Natural killer cell treated with Interleukin-12 subunit alpha and Interleukin-12 subunit beta and Interleukin-15 and Interleukin-18, amount 100 ng/mL, for 72 hours (primary cell): Measurements from ENCODE around the gene TTC7B. TPM values are rescaled to one million over a fixed set of nuclear protein-coding genes. Genes with fewer than 3 reads are reported as not detected.

Source experiments
- ATAC-seq, 2 donors: fragments of 150-1000 bp; cut with Tn5 transposase in 1 of 2; sonication (Bioruptor Pico), chemical (Tn5 transposase) in 1 of 2; 2 replicates each; pipeline ENCODE4 v1.10.0; 2021
- DNase-seq: peaks from one replicate; pipeline ENCODE4 v3.0.0; 2022; ENCODE audit warnings: low spot score
- H3K27ac Mint-ChIP-seq, 2 donors: 1 replicate in 1 of 2; 2 replicates in 1 of 2; pipeline ENCODE4 v1.8.0; 2022; ENCODE audit warnings: mixed read lengths in 2 of 2, mild to moderate bottlenecking in 1 of 2, moderate library complexity in 1 of 2
- H3K27me3 Mint-ChIP-seq, 2 donors: 1 replicate in 1 of 2; 2 replicates in 1 of 2; pipeline ENCODE4 v1.8.0; 2022; ENCODE audit warnings: mixed read lengths in 2 of 2
- H3K36me3 Mint-ChIP-seq: one replicate; pipeline ENCODE4 v1.8.0; 2022; ENCODE audit warnings: mixed read lengths
- H3K4me1 Mint-ChIP-seq, 2 donors: 1 replicate in 1 of 2; 2 replicates in 1 of 2; pipeline ENCODE4 v1.8.0; 2022; ENCODE audit warnings: low read depth in 2 of 2, mixed read lengths in 2 of 2, mild to moderate bottlenecking in 1 of 2
- H3K4me3 Mint-ChIP-seq: one replicate; pipeline ENCODE4 v1.8.0; 2022; ENCODE audit warnings: mixed read lengths
- H3K9me3 Mint-ChIP-seq: 2 replicates; pipeline ENCODE4 v1.8.0; 2022; ENCODE audit warnings: mixed read lengths
- total RNA-seq, 2 donors: library from RNA; stranded (reverse); gene quantifications; one replicate each; pipeline ENCODE4 v1.2.3, GENCODE V29; 2022

TTC7B gene
- total RNA-seq, 2 donors from 2014 or later, result 8.9 to 24.5 TPM

- no peak for ATAC-seq
- H3K4me1 Mint-ChIP-seq, result no peaks in the 10 kb centered on the region
- DNase-seq, result no peak
- H3K27ac Mint-ChIP-seq, result no peak overlapping the region
- H3K27me3 Mint-ChIP-seq, result peaks cover 0 to 6% of the 10 kb centered on the region in 2 donors
- no peaks in the 10 kb centered on the region for H3K9me3 Mint-ChIP-seq
- H3K36me3 Mint-ChIP-seq, result no peaks in the 10 kb centered on the region
- H3K4me3 Mint-ChIP-seq, result no peak overlapping the region
These were observed 117.8 kb downstream of the TTC7B start for GRCh38 chr14:90698379-90698869.

DNA sequence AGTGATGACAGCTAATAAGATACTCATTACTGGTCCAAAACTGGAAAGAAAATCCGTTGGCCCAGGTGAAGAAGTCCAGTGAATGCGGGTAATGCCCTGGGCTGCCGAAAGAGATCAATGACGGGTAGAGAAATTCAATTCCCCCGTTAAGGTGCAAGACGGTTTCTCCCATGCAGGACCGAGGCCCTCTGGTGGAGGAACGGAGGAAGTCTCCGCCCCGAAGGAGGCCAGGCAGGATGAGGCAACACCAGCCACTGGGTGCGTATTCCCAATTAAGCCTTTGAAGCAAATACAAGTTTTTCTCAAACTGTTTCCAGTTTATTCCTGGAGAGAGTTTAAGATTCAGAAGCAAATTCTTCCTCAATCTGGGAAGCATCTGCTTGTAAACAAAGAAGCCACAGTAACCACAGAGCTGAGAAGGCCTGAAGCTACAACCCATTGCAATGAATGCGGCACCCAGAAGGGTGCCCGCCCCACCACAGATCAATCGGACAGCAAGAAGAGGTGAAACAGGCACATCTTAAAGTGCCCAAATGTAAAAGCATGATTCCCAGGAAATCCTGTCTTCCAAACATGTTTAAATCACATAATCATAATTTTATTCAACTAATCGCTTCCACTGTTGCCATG is 118.5 kb downstream of the TTC7B start:
- Mint-ChIP-seq H3K27ac (no peak overlapping the region), H3K36me3 (no peaks in the 10 kb centered on the region), H3K4me3 (no peak overlapping the region), H3K4me1 (peaks cover 0 to 5% of the 10 kb centered on the region in 2 donors), H3K27me3 (peaks cover 0 to 6% of the 10 kb centered on the region in 2 donors), H3K9me3 (no peaks in the 10 kb centered on the region)
- ATAC-seq, result peak; percentile 72 to 73
- peak; percentile 81 for DNase-seq

DNA sequence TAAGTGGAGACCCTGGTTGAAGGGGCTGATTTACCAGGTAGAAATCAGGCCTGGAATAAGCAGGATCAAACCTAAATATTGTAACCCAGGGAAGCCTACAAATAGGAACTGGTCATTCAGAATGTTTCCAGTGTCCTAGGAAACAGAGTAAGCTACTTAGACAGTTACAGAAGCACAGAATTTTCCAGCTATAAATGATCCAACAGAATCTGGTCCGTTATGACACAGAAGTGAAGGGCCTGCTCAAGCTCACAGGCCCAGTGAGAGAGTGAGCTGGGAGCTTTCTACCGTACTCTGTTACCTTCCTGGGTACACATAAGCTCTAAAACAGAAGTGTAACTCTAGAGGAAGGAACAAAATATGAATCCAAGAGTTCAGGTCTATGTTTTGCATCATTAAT is 119.1 kb downstream of the TTC7B start:
- H3K27ac Mint-ChIP-seq, result no peak overlapping the region
- no peak for DNase-seq
- H3K9me3 Mint-ChIP-seq, result no peaks in the 10 kb centered on the region
- H3K4me3 Mint-ChIP-seq, result no peak overlapping the region
- peaks cover 0 to 6% of the 10 kb centered on the region in 2 donors for H3K27me3 Mint-ChIP-seq
- H3K36me3 Mint-ChIP-seq, result no peaks in the 10 kb centered on the region
- peaks cover 0 to 8% of the 10 kb centered on the region in 2 donors for H3K4me1 Mint-ChIP-seq
- no peak for ATAC-seq

DNA sequence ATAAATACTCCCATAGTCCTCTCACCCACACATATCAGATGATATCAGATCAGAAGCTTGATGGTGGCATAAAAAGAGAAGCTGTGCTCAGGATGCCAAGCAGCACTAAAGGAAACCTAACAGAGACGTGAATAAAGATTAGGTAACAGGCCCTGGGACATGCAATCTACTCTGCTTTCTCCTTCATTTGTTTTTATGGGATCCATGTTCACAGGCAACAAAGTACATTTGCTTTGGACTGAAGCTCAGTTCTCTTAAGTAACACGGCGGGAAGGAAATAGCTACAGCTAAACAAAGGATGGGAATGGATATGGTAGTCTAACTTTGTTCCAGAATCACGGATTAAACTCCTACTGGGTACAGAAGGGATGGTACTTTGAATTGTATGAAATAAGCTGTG is 119.5 kb downstream of the TTC7B start:
- Mint-ChIP-seq H3K27me3 (peaks cover 0 to 6% of the 10 kb centered on the region in 2 donors), H3K4me3 (no peak overlapping the region), H3K9me3 (no peaks in the 10 kb centered on the region), H3K4me1 (peaks cover 0 to 8% of the 10 kb centered on the region in 2 donors), H3K36me3 (no peaks in the 10 kb centered on the region), H3K27ac (no peak overlapping the region)
- DNase-seq, result no peak
- ATAC-seq, result no peak

GRCh38 chr14:90695997-90696660 is 120.1 kb downstream of the TTC7B start:
- Mint-ChIP-seq H3K4me3 (no peak overlapping the region), H3K27me3 (peaks cover 0 to 6% of the 10 kb centered on the region in 2 donors)

DNA sequence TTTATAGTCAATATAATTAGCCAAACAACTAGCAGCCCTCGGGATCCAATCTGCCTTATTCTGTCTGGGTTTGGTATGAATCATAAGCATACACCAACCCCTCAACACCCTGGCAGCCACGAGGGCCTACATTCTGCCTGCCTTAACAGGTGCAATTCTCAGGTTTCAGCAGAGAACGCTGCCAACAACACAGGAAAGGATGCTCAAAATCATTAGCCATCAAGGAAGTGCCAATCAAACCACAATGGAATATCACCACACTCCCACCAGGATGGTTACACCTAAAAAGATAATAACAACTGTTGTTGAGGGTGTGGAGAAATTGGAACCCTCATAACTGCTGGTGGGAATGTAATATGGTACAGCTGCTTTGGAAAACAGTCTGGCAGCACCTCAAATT is 122.8 kb downstream of the TTC7B start:
- Mint-ChIP-seq H3K27me3 (peaks cover 0 to 3% of the 10 kb centered on the region in 2 donors), H3K4me1 (peaks cover 0 to 8% of the 10 kb centered on the region in 2 donors), H3K4me3 (no peak overlapping the region), H3K9me3 (no peaks in the 10 kb centered on the region), H3K36me3 (no peaks in the 10 kb centered on the region), H3K27ac (no peak overlapping the region)
- ATAC-seq (no peak), DNase-seq (no peak)

More at GRCh38 chr14:90695997-90696660, 120.1 kb downstream of the TTC7B start:
- Mint-ChIP-seq H3K27ac (no peak overlapping the region), H3K9me3 (no peaks in the 10 kb centered on the region), H3K4me1 (peaks cover 0 to 8% of the 10 kb centered on the region in 2 donors), H3K36me3 (no peaks in the 10 kb centered on the region)
- no peak for ATAC-seq
- DNase-seq, result no peak

- Mint-ChIP-seq H3K27ac (no peak overlapping the region), H3K4me1 (peaks cover 0 to 8% of the 10 kb centered on the region in 2 donors), H3K36me3 (no peaks in the 10 kb centered on the region), H3K4me3 (no peak overlapping the region), H3K9me3 (no peaks in the 10 kb centered on the region), H3K27me3 (peaks cover 0 to 3% of the 10 kb centered on the region in 2 donors)
- DNase-seq (no peak), ATAC-seq (no peak)
These were observed 123.4 kb downstream of the TTC7B start for GRCh38 chr14:90692826-90693225.

DNA sequence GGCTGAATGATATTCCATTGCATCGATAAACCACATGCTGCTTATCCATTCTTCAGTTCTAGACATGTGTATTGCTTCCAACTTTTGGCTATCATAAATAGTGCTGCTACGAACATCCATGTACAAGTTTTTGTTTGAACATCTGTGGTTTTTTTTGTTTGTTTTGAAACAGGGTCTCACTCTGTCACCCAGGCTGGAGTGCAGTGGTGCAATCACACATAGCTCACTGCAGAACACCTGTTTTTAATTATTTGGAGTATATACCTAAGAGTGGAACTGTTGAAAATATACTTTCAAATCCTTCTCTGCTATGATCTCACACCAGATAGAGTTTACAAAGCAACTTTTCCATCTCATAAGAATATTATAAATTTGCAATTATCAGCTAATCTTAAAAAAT is 124.2 kb downstream of the TTC7B start:
- no peak overlapping the region for H3K4me3 Mint-ChIP-seq
- H3K36me3 Mint-ChIP-seq, result no peaks in the 10 kb centered on the region
- no peak for ATAC-seq
- H3K27ac Mint-ChIP-seq, result no peak overlapping the region
- no peak for DNase-seq
- H3K9me3 Mint-ChIP-seq, result no peaks in the 10 kb centered on the region
- H3K27me3 Mint-ChIP-seq, result no peaks in the 10 kb centered on the region
- peaks cover 0 to 8% of the 10 kb centered on the region in 2 donors for H3K4me1 Mint-ChIP-seq

DNA sequence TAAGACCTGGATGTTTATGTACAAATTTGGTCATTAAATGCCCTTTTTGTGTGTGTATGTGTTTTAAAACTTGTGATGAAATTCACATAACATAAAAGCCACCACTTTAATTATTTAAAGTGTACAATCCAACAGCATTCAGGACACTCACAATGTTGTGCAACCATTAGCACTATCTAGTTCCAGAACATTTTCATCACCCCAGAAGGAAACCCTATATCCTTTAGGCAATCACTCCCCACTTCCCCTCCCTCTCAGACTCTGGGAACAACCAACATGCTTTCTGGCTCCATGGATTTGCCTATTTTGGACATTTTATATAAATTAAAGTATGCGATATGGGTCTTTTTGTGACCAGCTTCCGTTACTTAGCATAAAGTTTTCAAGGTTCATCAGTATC is 124.6 kb downstream of the TTC7B start:
- H3K27me3 Mint-ChIP-seq, result no peaks in the 10 kb centered on the region
- DNase-seq, result no peak
- H3K4me3 Mint-ChIP-seq, result no peak overlapping the region
- no peaks in the 10 kb centered on the region for H3K36me3 Mint-ChIP-seq
- H3K4me1 Mint-ChIP-seq, result peaks cover 0 to 8% of the 10 kb centered on the region in 2 donors
- H3K9me3 Mint-ChIP-seq, result no peaks in the 10 kb centered on the region
- no peak overlapping the region for H3K27ac Mint-ChIP-seq
- ATAC-seq, result no peak

DNA sequence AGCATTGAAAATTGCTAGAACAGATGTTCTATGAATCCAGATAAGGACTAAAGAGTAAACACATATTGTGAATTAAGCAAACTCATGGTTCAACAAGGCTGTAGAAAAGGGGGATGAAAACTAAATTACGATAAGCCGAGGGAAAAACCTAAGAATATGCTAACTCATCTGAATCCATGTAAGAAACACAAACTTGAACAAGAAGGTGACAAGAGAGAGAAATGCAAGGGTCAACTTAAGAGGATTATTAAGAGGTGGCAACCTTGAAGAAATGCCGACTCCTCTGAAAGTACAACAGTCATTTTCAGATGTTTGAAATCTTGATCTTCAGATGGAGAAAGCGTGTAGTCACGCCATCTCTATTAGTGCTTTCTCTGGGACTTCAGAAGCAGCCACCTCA is 128.6 kb downstream of the TTC7B start:
- Mint-ChIP-seq H3K36me3 (no peaks in the 10 kb centered on the region), H3K9me3 (no peaks in the 10 kb centered on the region), H3K4me3 (no peak overlapping the region), H3K4me1 (peaks cover 0 to 3% of the 10 kb centered on the region in 2 donors), H3K27me3 (no peaks in the 10 kb centered on the region), H3K27ac (no peak overlapping the region)
- DNase-seq (no peak), ATAC-seq (no peak)

DNA sequence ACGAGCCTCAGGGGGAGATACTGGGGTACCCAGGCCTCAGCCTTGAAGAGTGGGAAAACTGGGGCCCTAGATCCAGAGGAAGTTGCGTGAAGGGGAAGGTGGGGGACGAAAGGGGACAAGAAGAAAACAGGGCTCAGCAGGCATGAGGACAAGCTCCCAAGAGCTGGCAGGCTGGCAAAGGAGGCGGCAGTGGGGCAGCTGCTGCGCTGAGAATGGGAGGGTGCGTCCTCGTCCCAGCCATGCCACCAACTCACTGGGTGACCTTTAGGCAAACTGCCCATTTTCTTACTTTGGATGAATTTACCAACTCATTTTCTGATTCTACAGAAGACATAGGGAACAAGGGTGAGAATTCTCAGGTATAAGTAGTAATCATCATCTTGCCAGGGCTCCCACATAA is 133.6 kb downstream of the TTC7B start:
- H3K9me3 Mint-ChIP-seq, result no peaks in the 10 kb centered on the region
- no peak overlapping the region for H3K4me3 Mint-ChIP-seq
- no peaks in the 10 kb centered on the region for H3K36me3 Mint-ChIP-seq
- no peak for ATAC-seq
- peaks cover 2 to 7% of the 10 kb centered on the region in 2 donors for H3K4me1 Mint-ChIP-seq
- H3K27ac Mint-ChIP-seq, result no peak overlapping the region
- DNase-seq, result no peak
- no peaks in the 10 kb centered on the region for H3K27me3 Mint-ChIP-seq

DNA sequence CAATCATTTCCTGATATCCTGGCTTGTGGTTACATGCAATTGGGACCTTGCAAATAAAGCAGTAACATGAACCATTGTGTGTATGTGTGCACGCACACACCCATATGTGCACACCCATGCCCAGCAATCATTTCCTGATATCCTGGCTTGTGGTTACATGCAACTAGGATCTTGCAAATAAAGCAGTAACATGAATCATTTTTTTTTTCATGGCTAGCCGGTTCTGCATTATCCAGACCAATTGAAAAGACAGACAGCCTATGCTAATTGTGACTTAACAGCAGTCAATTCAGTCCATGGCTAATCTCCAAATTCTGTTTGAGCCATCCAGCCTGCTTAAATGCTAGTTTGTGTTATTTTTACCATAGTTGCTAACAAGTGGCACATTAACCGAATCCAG is 134.3 kb downstream of the TTC7B start:
- Mint-ChIP-seq H3K27me3 (no peaks in the 10 kb centered on the region), H3K4me1 (peaks cover 5 to 12% of the 10 kb centered on the region in 2 donors), H3K27ac (no peak overlapping the region), H3K4me3 (no peak overlapping the region), H3K9me3 (no peaks in the 10 kb centered on the region), H3K36me3 (no peaks in the 10 kb centered on the region)
- no peak for ATAC-seq
- DNase-seq, result no peak

DNA sequence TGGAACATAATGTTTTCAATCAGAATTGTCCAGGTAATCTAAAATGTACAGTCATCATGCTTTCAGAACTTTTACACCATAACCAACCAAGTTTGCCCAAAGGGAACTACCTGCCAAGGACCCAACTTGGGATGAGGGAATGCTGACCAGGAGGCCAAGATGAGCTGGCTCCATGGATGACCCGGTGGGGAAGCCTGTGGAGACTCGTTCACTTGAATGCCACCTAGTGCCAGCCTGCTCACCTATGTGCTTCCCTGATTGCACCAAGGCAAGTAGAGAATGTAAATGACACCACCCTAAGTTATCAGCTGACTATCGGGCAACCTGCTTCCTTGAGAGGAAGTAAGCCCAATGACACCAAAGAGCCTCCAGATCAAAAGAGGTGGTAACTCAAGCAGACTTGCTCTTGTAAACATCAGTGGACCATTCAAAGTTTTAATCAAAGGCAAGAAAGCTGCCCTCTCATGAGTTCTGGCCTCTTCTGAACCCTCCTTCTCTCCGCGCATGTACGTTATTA is 137.3 kb downstream of the TTC7B start:
- Mint-ChIP-seq H3K4me3 (no peak overlapping the region), H3K36me3 (no peaks in the 10 kb centered on the region), H3K9me3 (no peaks in the 10 kb centered on the region), H3K27me3 (peaks cover 0 to 3% of the 10 kb centered on the region in 2 donors), H3K27ac (no peak overlapping the region), H3K4me1 (peaks cover 5 to 18% of the 10 kb centered on the region in 2 donors)
- DNase-seq (no peak), ATAC-seq (no peak)

DNA sequence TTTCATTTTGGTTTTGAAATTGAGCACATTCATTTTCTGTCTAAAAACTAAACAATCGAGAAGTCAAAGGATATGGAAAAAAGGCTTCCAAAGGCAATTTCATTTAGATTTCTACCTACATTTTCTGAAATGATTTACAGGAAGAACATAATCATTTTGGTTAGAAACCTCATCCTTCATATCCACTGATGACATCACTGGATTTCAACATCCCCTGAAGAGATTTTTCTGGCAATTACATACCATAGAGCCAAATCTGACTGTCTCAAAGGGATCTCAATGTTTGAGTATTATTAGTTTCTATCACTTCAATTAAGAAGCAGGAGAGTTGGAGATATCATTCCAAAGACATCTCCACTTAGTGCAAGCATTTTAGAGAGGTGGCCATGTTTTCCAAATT is 137.8 kb downstream of the TTC7B start:
- Mint-ChIP-seq H3K4me3 (peak overlapping the region; percentile 84), H3K4me1 (peaks cover 5 to 18% of the 10 kb centered on the region in 2 donors), H3K27ac (peak overlapping the region; percentile 86 to 90), H3K27me3 (peaks cover 0 to 3% of the 10 kb centered on the region in 2 donors), H3K9me3 (no peaks in the 10 kb centered on the region), H3K36me3 (no peaks in the 10 kb centered on the region)
- DNase-seq (no peak), ATAC-seq (no peak)
